Measurements from ENCODE around the gene THAP7.

DNA sequence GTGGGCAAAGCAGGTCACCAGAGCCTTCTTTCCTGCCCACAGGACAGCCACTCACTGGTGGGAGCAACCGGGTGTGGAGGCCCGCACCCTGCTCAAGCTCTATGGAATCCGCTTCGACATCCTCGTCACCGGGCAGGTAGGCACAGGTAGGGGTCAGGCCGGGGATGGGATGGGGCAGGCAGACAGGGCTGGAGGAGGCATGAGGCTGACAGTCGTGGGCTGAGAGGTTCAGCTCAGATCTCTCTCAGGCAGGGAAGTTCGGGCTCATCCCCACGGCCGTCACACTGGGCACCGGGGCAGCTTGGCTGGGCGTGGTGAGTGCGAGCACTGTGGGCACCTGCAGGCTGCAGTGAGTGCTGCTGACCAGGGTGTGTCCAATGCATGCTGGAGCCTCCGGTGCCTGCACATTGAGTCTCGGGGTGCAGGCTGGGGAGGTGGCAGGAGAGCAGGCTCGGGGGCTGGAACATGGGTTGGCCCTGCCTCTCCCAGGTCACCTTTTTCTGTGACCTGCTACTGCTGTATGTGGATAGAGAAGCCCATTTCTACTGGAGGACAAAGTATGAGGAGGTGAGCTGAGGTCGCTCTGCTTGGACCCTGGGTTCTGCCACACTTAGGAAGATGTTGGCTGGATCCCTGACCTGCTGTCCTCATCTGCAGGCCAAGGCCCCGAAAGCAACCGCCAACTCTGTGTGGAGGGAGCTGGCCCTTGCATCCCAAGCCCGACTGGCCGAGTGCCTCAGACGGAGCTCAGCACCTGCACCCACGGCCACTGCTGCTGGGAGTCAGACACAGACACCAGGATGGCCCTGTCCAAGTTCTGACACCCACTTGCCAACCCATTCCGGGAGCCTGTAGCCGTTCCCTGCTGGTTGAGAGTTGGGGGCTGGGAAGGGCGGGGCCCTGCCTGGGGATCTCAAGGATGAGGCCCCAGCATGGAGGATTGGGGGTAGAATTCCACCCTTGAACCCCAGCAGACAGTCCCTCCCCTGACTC, 24.1 kb upstream of the THAP7 start:
- TF ChIP-seq, protein P1, sequence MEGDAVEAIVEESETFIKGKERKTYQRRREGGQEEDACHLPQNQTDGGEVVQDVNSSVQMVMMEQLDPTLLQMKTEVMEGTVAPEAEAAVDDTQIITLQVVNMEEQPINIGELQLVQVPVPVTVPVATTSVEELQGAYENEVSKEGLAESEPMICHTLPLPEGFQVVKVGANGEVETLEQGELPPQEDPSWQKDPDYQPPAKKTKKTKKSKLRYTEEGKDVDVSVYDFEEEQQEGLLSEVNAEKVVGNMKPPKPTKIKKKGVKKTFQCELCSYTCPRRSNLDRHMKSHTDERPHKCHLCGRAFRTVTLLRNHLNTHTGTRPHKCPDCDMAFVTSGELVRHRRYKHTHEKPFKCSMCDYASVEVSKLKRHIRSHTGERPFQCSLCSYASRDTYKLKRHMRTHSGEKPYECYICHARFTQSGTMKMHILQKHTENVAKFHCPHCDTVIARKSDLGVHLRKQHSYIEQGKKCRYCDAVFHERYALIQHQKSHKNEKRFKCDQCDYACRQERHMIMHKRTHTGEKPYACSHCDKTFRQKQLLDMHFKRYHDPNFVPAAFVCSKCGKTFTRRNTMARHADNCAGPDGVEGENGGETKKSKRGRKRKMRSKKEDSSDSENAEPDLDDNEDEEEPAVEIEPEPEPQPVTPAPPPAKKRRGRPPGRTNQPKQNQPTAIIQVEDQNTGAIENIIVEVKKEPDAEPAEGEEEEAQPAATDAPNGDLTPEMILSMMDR (IDR thresholded peaks at IDR 0.05; ENCODE audit: insufficient read depth, low read depth, low read length): no peak
- no peak for TF ChIP-seq EZH2 (IDR thresholded peaks at IDR 0.05; ENCODE audit: insufficient read depth, low read length)
